Body of pancreas (tissue), 4 donors: ENCODE results near the gene TBC1D9B. TPM values are rescaled to one million over a fixed set of nuclear protein-coding genes. Genes with fewer than 3 reads are reported as not detected.

Source experiments
- ATAC-seq: fragments of 150-250 bp; one replicate; pipeline ENCODE4 v1.9.1; 2016
- DNase-seq, 4 donors: peaks; one replicate each; pipeline ENCODE4 v3.0.0-alpha.2; 2019
- H3K27ac ChIP-seq, 4 donors: fragments of 200-600 bp; sonication (generic); 1 replicate in 3 of 4; 2 replicates in 1 of 4; pipeline versions ENCODE4 v1.5.1 to v1.6.1; 2016 to 2019; ENCODE audit warnings: mild to moderate bottlenecking in 1 of 4, mixed read lengths in 1 of 4, moderate library complexity in 1 of 4
- H3K27me3 ChIP-seq, 2 donors: fragments of 200-600 bp; sonication (generic); one replicate each; pipeline ENCODE4 v1.6.0; 2016; ENCODE audit warnings: mild to moderate bottlenecking in 1 of 2
- H3K36me3 ChIP-seq, 2 donors: fragments of 200-600 bp; sonication (generic); replicated peaks in 1 of 2; 2 replicates each; pipeline ENCODE4 v1.5.1; 2016; ENCODE audit warnings: low read depth in 2 of 2; ENCODE audit not compliant: insufficient read depth in 1 of 2
- H3K4me1 ChIP-seq: fragments of 200-600 bp; sonication (generic); one replicate; pipeline ENCODE4 v1.6.0; 2016
- H3K4me3 ChIP-seq, 2 donors: fragments of 200-600 bp; sonication (generic); 1 replicate in 1 of 2; 2 replicates in 1 of 2; pipeline ENCODE4 v1.5.1; 2016 to 2019
- H3K9me3 ChIP-seq, 3 donors: fragments of 200-600 bp; sonication (generic); 1 replicate in 2 of 3; 2 replicates in 1 of 3; pipeline ENCODE4 v1.5.1; 2016
- POLR2A ChIP-seq, 3 donors: fragments of 450-650 bp; IDR thresholded peaks; one replicate each; pipeline ENCODE4 v1.6.1; 2016; ENCODE audit warnings: antibody characterized with exemption in 3 of 3, mild to moderate bottlenecking in 2 of 3
- WGBS, 2 donors: methylation state at CpG; one replicate each; pipeline ENCODE4 v1.1.5; 2017; 5-methylcytosine and 5-hydroxymethylcytosine counted together
- intact Hi-C: fragments of 100-400 bp; cut with DNase I; formaldehyde crosslinking; loops from one replicate; pipeline ENCODE4 v1.15.1; 2023
- total RNA-seq, 2 donors: library from RNA; depleted of rRNA; stranded (reverse); fragments of >200 nt; gene quantifications; one replicate each; pipeline ENCODE4 v1.1.0, GENCODE V29; 2016
- TF ChIP-seq, protein P1 (sequence below), 7 experiments: fragments of 450-650 bp in 4 of 7; fragments of 200-600 bp in 3 of 7; sonication (generic) in 3 of 7; IDR thresholded peaks; one replicate each; pipeline ENCODE4 v1.5.1; 2016 to 2019; ENCODE audit warnings: antibody characterized with exemption in 7 of 7

Gene TBC1D9B
- total RNA-seq, 2 donors from 2014 or later = 69.8 to 121 TPM

DNA sequence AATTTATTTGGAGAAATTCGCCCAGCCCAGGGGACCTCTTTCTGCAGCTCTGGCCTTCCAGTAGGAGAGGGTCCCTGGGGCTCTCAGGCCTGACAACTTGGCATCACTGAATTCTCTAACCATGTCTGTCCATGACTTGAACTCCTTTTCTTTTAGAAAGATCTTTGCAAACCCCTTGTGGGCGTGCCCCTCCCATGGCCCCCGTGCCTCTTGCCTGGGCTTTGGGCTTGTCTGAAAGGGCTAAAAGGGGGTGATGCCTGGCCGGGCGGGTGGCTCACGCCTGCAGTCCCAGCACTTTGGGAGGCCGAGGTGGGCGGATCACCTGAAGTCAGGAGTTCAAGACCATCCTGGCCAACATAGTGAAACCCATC is 90.2 kb downstream of the TBC1D9B start:
- H3K36me3 ChIP-seq = no peaks in the 10 kb centered on the region
- intact Hi-C loops = no loop called here
- no peaks in the 10 kb centered on the region for H3K27me3 ChIP-seq
- H3K4me3 ChIP-seq = no peak overlapping the region
- TF ChIP-seq POLR2A (IDR thresholded peaks at IDR 0.05) = no peak
- TF ChIP-seq, protein P1, sequence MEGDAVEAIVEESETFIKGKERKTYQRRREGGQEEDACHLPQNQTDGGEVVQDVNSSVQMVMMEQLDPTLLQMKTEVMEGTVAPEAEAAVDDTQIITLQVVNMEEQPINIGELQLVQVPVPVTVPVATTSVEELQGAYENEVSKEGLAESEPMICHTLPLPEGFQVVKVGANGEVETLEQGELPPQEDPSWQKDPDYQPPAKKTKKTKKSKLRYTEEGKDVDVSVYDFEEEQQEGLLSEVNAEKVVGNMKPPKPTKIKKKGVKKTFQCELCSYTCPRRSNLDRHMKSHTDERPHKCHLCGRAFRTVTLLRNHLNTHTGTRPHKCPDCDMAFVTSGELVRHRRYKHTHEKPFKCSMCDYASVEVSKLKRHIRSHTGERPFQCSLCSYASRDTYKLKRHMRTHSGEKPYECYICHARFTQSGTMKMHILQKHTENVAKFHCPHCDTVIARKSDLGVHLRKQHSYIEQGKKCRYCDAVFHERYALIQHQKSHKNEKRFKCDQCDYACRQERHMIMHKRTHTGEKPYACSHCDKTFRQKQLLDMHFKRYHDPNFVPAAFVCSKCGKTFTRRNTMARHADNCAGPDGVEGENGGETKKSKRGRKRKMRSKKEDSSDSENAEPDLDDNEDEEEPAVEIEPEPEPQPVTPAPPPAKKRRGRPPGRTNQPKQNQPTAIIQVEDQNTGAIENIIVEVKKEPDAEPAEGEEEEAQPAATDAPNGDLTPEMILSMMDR (IDR thresholded peaks at IDR 0.05) = no peak
- H3K27ac ChIP-seq = peak overlapping the region in 3 of 4 donors; percentile 57 to 100 (median 97)
- H3K9me3 ChIP-seq = no peaks in the 10 kb centered on the region
- ATAC-seq = no peak
- 86 to 91% methylated on average over 7 to 8 of the region's 8 CpGs for WGBS, 2 donors
- DNase-seq = peak in 2 of 4 donors; percentile 11 to 16
- H3K4me1 ChIP-seq = peaks cover 38% of the 10 kb centered on the region

DNA sequence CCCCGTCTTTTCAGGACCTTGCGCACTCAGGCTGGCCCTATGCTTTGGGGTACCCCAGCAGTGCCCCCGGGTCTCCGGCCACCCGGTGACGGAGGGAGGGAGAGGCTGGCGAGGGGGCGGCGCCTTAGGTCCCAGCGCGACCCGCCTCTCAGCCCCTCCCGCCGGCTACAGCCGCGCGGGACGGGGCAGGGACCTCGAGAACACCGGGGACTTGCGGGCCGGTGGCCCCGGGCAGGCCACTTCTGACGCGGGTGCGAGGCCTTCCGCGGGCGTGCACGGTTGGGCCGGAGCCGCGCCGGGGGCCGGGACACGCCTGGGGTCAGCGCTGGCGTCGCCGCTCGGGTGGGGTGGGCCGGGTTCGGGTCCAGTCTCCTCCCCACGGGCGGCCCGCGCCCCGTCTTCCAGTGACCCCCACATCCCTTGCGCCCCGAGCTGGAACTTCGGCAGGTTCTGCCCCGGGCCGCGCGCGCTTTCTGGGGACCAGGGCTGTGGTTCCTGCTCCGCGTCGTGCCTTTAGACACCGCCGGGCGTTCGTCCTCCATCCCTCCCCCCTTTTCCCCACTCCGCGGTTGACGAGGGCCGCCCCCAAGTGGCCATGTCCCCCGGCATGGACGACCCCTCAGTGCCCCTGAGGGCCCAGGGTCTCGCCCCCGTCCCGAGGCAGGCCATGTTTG is 90.8 kb downstream of the TBC1D9B start:
- intact Hi-C loops = no loop called here
- Histone ChIP-seq H3K27ac (peak overlapping the region in 3 of 4 donors; percentile 57 to 100 (median 97)), H3K36me3 (no peaks in the 10 kb centered on the region), H3K4me1 (peaks cover 34% of the 10 kb centered on the region), H3K9me3 (no peaks in the 10 kb centered on the region), H3K4me3 (peak overlapping the region in 1 of 2 donors; percentile 17), H3K27me3 (no peaks in the 10 kb centered on the region)
- WGBS, 2 donors = 2 to 20% methylated on average over 2 to 51 of the region's 72 CpGs
- ATAC-seq (no peak), DNase-seq (peak in 3 of 4 donors; percentile 32 to 51 (median 39))
- TF ChIP-seq, protein P1 (IDR thresholded peaks at IDR 0.05) = no peak
- TF ChIP-seq POLR2A (IDR thresholded peaks at IDR 0.05) = peak in 1 of 3 donors; percentile 12

DNA sequence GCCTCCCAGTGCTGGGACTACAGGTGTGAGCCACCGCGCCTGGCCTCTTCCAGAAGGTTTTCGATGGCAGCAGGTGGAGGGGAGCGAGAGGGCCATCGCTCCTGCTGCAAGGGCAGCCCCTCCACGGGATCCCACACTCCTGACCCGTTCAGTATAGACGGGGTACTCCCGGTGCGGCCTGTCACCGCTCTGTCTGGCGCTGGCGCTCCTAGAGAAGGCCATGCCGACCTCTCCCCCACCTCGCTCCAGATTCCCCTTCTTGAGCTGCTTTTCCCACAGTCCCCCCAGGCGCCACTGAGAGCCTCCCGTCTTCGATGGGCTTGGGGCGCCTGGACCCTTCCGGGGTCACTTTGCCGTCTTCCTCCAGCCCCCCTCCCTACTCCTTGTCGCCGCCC is 91.3 kb downstream of the TBC1D9B start:
- Histone ChIP-seq H3K4me1 (peaks cover 34% of the 10 kb centered on the region), H3K9me3 (no peaks in the 10 kb centered on the region), H3K27me3 (no peaks in the 10 kb centered on the region), H3K4me3 (no peak overlapping the region), H3K27ac (peak overlapping the region in 2 of 4 donors; percentile 57 to 100), H3K36me3 (no peaks in the 10 kb centered on the region)
- 65 to 68% methylated on average over 12 to 23 of the region's 23 CpGs for WGBS, 2 donors
- TF ChIP-seq POLR2A (IDR thresholded peaks at IDR 0.05) = no peak
- TF ChIP-seq, protein P1 (IDR thresholded peaks at IDR 0.05) = no peak
- intact Hi-C loops = no loop called here
- DNase-seq (peak in 2 of 4 donors; percentile 19 to 21), ATAC-seq (no peak)

GRCh38 chr5:179815491-179816249 is 92.0 kb downstream of the TBC1D9B start:
- ATAC-seq = no peak
- no peak for DNase-seq
- Histone ChIP-seq H3K36me3 (no peaks in the 10 kb centered on the region), H3K4me3 (no peak overlapping the region), H3K27ac (no peak overlapping the region), H3K27me3 (no peaks in the 10 kb centered on the region), H3K4me1 (peaks cover 34% of the 10 kb centered on the region), H3K9me3 (no peaks in the 10 kb centered on the region)
- intact Hi-C loops = no loop called here
- TF ChIP-seq, protein P1 (IDR thresholded peaks at IDR 0.05) = no peak
- TF ChIP-seq POLR2A (IDR thresholded peaks at IDR 0.05) = no peak
- 93 to 95% methylated on average over 18 to 21 of the region's 21 CpGs for WGBS, 2 donors
